ENCODE measurements around the gene ASF1B. TPM values are rescaled to one million over a fixed set of nuclear protein-coding genes. Genes with fewer than 3 reads are reported as not detected.

The ASF1B gene
- total and polyA plus RNA-seq, 2 donors (not counting 3 experiments of a cell fraction or from before 2014, with no cell fraction given): 39.1 to 42.4 TPM

DNA sequence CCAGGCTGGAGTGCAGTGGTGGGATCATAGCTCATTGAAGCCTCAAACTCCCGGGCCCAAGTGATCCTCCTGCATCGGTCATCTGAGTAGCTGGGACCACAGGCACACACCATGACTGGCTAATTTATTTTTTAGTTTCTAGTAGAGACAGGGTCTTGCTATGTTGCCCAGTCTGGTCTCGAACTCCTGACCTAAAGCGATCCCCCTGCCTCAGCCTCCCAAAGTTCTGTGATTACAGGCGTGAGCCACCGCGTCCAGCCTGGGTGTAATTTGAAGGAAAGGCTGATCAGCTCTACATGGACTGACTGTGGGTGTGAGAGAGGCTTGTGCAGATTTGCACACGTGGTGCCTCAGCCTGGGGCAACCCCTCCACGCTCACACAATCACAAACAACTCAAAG is 38.5 kb upstream of the ASF1B start:
- Histone ChIP-seq H3K4me2 (ENCODE audit: insufficient read depth, low read length) (no peak overlapping the region), H3K4me1 (ENCODE audit: control insufficient read depth, extremely low read depth, insufficient read depth, low read length) (no peaks in the 10 kb centered on the region), H2AFZ (ENCODE audit: low read depth, low read length) (no peak overlapping the region), H3K9ac (replicated peaks; ENCODE audit: extremely low read depth, insufficient read depth, low read length) (no peak overlapping the region), H3K79me2 (ENCODE audit: control insufficient read depth, insufficient read depth, low read length) (no peaks in the 10 kb centered on the region), H4K20me1 (replicated peaks; ENCODE audit: control insufficient read depth, extremely low read depth, insufficient read depth, low read length) (no peaks in the 10 kb centered on the region), H3K9me3 (replicated peaks; ENCODE audit: control insufficient read depth, insufficient read depth, low read length) (no peaks in the 10 kb centered on the region), H3K27me3 (ENCODE audit: control insufficient read depth in 2 of 2, insufficient read depth in 2 of 2, low read length in 2 of 2) (no peaks in the 10 kb centered on the region), H3K36me3 (ENCODE audit: control insufficient read depth in 2 of 2, extremely low read depth in 1 of 2, insufficient read depth in 2 of 2, low read length in 2 of 2) (no peaks in the 10 kb centered on the region), H3K27ac (ENCODE audit: insufficient read depth, low read depth, low read length) (no peak overlapping the region), H3K9me1 (replicated peaks; ENCODE audit: control insufficient read depth, extremely low read depth, insufficient read depth, low read length) (no peaks in the 10 kb centered on the region), H3K4me3 (replicated peaks in 1 of 3; ENCODE audit: insufficient read depth in 1 of 3, low read depth in 1 of 3, low read length in 3 of 3) (no peak overlapping the region)
- FAIRE-seq (no peak), DNase-seq (ENCODE audit: low read depth, low spot score) (no peak)
- dilution Hi-C loops (cut with MboI; ENCODE audit: extremely low pct_ligation_motif_present, low sequenced_read_pairs) (no loop called here), intact Hi-C loops (cut with micrococcal nuclease) (no loop called here)
- ChIA-PET CTCF (no interaction called here), POLR2A (no interaction called here)
- no TSS peak for BruUV-seq (replicated peaks)
- TF ChIP-seq FOS (IDR thresholded peaks at IDR 0.05; ENCODE audit: borderline replicate concordance, insufficient read depth, low read length) (no peak), POLR2AphosphoS5 (IDR thresholded peaks at IDR 0.05; ENCODE audit: insufficient read depth, low read depth, low read length) (no peak), MYC (IDR thresholded peaks at IDR 0.05; ENCODE audit: low read depth, low read length) (no peak), GATA2 (IDR thresholded peaks at IDR 0.05; ENCODE audit: insufficient read depth, insufficient read length, low read depth, low read length) (no peak), POLR2A (IDR thresholded peaks at IDR 0.05; ENCODE audit: low read depth, low read length) (no peak), EZH2 (IDR thresholded peaks at IDR 0.05; ENCODE audit: borderline replicate concordance, low read depth, low read length, severe bottlenecking) (no peak), JUN (IDR thresholded peaks at IDR 0.05; ENCODE audit: borderline replicate concordance, insufficient read depth, insufficient read length, low read depth) (no peak), MAX (IDR thresholded peaks at IDR 0.05; ENCODE audit: insufficient read depth, insufficient read length) (no peak)
- TF ChIP-seq, protein P1, sequence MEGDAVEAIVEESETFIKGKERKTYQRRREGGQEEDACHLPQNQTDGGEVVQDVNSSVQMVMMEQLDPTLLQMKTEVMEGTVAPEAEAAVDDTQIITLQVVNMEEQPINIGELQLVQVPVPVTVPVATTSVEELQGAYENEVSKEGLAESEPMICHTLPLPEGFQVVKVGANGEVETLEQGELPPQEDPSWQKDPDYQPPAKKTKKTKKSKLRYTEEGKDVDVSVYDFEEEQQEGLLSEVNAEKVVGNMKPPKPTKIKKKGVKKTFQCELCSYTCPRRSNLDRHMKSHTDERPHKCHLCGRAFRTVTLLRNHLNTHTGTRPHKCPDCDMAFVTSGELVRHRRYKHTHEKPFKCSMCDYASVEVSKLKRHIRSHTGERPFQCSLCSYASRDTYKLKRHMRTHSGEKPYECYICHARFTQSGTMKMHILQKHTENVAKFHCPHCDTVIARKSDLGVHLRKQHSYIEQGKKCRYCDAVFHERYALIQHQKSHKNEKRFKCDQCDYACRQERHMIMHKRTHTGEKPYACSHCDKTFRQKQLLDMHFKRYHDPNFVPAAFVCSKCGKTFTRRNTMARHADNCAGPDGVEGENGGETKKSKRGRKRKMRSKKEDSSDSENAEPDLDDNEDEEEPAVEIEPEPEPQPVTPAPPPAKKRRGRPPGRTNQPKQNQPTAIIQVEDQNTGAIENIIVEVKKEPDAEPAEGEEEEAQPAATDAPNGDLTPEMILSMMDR (IDR thresholded peaks at IDR 0.05; ENCODE audit: extremely low read depth in 1 of 2, insufficient read depth in 1 of 2, low read depth in 1 of 2, low read length in 2 of 2): no peak
